ENCODE results near the gene CCDC188. TPM values are rescaled to one million over a fixed set of nuclear protein-coding genes. Genes with fewer than 3 reads are reported as not detected.

CCDC188 gene
- total RNA-seq, 2 experiments from 2014 or later: not detected

DNA sequence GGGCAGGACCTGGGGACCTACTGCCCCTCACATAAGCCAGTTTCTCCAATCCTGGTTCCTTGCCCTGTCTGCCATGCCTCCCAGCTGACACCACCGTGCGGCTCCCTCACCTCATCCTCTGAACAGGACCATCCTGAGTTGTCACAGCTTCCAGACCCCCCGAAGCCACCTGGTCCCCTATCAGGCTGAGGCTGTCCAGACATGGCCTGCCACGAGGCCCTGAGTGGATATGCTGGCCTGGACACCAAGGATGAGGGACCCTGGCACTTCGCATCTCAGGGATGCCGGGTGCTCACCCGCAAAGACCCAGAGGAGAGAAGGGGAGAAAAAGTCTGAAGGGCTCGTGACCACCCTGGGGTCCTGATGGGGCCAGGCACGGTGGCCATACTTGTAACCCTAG, 15.8 kb upstream of the CCDC188 start:
- Histone ChIP-seq H3K36me3 (ENCODE audit: insufficient read depth, low read length) (no peaks in the 10 kb centered on the region), H3K27ac (ENCODE audit: low read depth in 1 of 2, low read length in 2 of 2) (no peak overlapping the region), H3K27me3 (ENCODE audit: control insufficient read depth in 1 of 2, insufficient read depth in 2 of 2, low read length in 2 of 2) (no peaks in the 10 kb centered on the region), H3K4me1 (ENCODE audit: insufficient read depth, low read length) (no peaks in the 10 kb centered on the region), H3K4me3 (ENCODE audit: low read length) (no peak overlapping the region), H3K9me3 (ENCODE audit: control insufficient read depth in 1 of 2, insufficient read depth in 1 of 2, low read length in 2 of 2) (peaks cover 0 to 4% of the 10 kb centered on the region in 2 experiments)
- POLR2A ChIA-PET: no interaction called here
- ATAC-seq (ENCODE audit: poor library complexity) (no peak), DNase-seq (no peak)
- H3K27me3 Mint-ChIP-seq: no peaks in the 10 kb centered on the region
- H3K4me1 Mint-ChIP-seq (ENCODE audit: low read depth): no peaks in the 10 kb centered on the region
- H3K4me3 Mint-ChIP-seq: no peak overlapping the region
- intact Hi-C loops (cut with DNase I, micrococcal nuclease): no loop called here
- CTCF ChIA-PET: no interaction called here
- TF ChIP-seq, protein P1, sequence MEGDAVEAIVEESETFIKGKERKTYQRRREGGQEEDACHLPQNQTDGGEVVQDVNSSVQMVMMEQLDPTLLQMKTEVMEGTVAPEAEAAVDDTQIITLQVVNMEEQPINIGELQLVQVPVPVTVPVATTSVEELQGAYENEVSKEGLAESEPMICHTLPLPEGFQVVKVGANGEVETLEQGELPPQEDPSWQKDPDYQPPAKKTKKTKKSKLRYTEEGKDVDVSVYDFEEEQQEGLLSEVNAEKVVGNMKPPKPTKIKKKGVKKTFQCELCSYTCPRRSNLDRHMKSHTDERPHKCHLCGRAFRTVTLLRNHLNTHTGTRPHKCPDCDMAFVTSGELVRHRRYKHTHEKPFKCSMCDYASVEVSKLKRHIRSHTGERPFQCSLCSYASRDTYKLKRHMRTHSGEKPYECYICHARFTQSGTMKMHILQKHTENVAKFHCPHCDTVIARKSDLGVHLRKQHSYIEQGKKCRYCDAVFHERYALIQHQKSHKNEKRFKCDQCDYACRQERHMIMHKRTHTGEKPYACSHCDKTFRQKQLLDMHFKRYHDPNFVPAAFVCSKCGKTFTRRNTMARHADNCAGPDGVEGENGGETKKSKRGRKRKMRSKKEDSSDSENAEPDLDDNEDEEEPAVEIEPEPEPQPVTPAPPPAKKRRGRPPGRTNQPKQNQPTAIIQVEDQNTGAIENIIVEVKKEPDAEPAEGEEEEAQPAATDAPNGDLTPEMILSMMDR (IDR thresholded peaks at IDR 0.05): no peak
- H3K27ac Mint-ChIP-seq: no peak overlapping the region
- H3K9me3 Mint-ChIP-seq: no peaks in the 10 kb centered on the region
- H3K36me3 Mint-ChIP-seq (ENCODE audit: low read depth): no peaks in the 10 kb centered on the region

DNA sequence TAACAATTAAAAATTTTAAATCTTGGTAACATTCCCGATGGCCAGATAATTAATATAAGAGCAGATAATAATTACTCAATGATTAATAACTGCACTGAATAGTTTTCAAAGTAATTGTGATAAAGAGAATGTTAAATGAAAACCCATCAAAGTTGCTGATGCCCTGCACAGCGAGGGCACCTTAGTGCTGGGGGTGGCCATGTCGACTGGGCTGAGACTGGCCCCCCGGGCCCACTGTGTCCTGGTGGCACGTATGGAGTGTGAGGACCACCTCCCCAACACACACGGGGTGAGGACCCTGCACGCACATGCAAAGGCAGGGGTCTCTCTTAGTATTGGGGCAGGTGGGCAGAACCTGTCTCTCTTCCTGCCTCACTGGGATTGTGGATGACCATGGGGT, 15.1 kb upstream of the CCDC188 start:
- H3K36me3 Mint-ChIP-seq (ENCODE audit: low read depth): no peaks in the 10 kb centered on the region
- H3K27ac ChIP-seq (ENCODE audit: low read depth in 1 of 2, low read length in 2 of 2): no peak overlapping the region
- CTCF ChIA-PET: no interaction called here
- ATAC-seq (ENCODE audit: poor library complexity) (no peak), DNase-seq (no peak)
- no peak overlapping the region for H3K4me3 ChIP-seq (ENCODE audit: low read length)
- H3K27ac Mint-ChIP-seq: no peak overlapping the region
- no peaks in the 10 kb centered on the region for H3K27me3 ChIP-seq (ENCODE audit: control insufficient read depth in 1 of 2, insufficient read depth in 2 of 2, low read length in 2 of 2)
- H3K27me3 Mint-ChIP-seq: no peaks in the 10 kb centered on the region
- peaks cover 0 to 4% of the 10 kb centered on the region in 2 experiments for H3K9me3 ChIP-seq (ENCODE audit: control insufficient read depth in 1 of 2, insufficient read depth in 1 of 2, low read length in 2 of 2)
- H3K9me3 Mint-ChIP-seq: no peaks in the 10 kb centered on the region
- TF ChIP-seq, protein P1 (IDR thresholded peaks at IDR 0.05): no peak
- POLR2A ChIA-PET: no interaction called here
- no peak overlapping the region for H3K4me3 Mint-ChIP-seq
- intact Hi-C loops (cut with DNase I, micrococcal nuclease): no loop called here
- H3K36me3 ChIP-seq (ENCODE audit: insufficient read depth, low read length): no peaks in the 10 kb centered on the region
- no peaks in the 10 kb centered on the region for H3K4me1 ChIP-seq (ENCODE audit: insufficient read depth, low read length)
- no peaks in the 10 kb centered on the region for H3K4me1 Mint-ChIP-seq (ENCODE audit: low read depth)

GRCh38 chr22:20165421-20165820, 14.6 kb upstream of the CCDC188 start:
- H3K9me3 Mint-ChIP-seq: no peaks in the 10 kb centered on the region

More at GRCh38 chr22:20165421-20165820, 14.6 kb upstream of the CCDC188 start:
- ATAC-seq (ENCODE audit: poor library complexity): no peak
- no peaks in the 10 kb centered on the region for H3K27me3 ChIP-seq (ENCODE audit: control insufficient read depth in 1 of 2, insufficient read depth in 2 of 2, low read length in 2 of 2)
- peaks cover 0 to 4% of the 10 kb centered on the region in 2 experiments for H3K9me3 ChIP-seq (ENCODE audit: control insufficient read depth in 1 of 2, insufficient read depth in 1 of 2, low read length in 2 of 2)
- TF ChIP-seq, protein P1 (IDR thresholded peaks at IDR 0.05): no peak
- Mint-ChIP-seq H3K4me1 (ENCODE audit: low read depth) (no peaks in the 10 kb centered on the region), H3K4me3 (no peak overlapping the region), H3K27ac (no peak overlapping the region), H3K27me3 (no peaks in the 10 kb centered on the region), H3K36me3 (ENCODE audit: low read depth) (no peaks in the 10 kb centered on the region)
- no peak for DNase-seq
- intact Hi-C loops (cut with DNase I, micrococcal nuclease): no loop called here
- no peaks in the 10 kb centered on the region for H3K4me1 ChIP-seq (ENCODE audit: insufficient read depth, low read length)
- H3K36me3 ChIP-seq (ENCODE audit: insufficient read depth, low read length): no peaks in the 10 kb centered on the region
- ChIA-PET POLR2A (no interaction called here), CTCF (no interaction called here)
- H3K27ac ChIP-seq (ENCODE audit: low read depth in 1 of 2, low read length in 2 of 2): no peak overlapping the region
- H3K4me3 ChIP-seq (ENCODE audit: low read length): no peak overlapping the region

Data from CD4-positive, alpha-beta T cell (primary cell).